ENCODE measurements around the gene PTPA. TPM values are rescaled to one million over a fixed set of nuclear protein-coding genes. Genes with fewer than 3 reads are reported as not detected.

PTPA gene
- total and polyA plus RNA-seq, 9 of the 15 experiments (the other 6 are each of a cell fraction or from before 2014, with no cell fraction given), result 1.7 to 121 (median 72.6) TPM

GRCh38 chr9:129174102-129174723 lies 63.0 kb downstream of the PTPA start (continued):
- TF ChIP-seq TCFL5 (CRISPR knock-in tag; conservative IDR thresholded peaks at IDR 0.05), result no peak
- no peak for TF ChIP-seq PTRF (tag; IDR thresholded peaks at IDR 0.05)
- no peak for TF ChIP-seq ZBTB17 (CRISPR knock-in tag; IDR thresholded peaks at IDR 0.05)
- no peak for TF ChIP-seq SP2 (IDR thresholded peaks at IDR 0.05; ENCODE audit: extremely low read depth, low read depth, low read length, poor library complexity, severe bottlenecking)
- TF ChIP-seq CHD1 (IDR thresholded peaks at IDR 0.05; ENCODE audit: low read length), result peak; percentile 51
- peak; percentile 46 for TF ChIP-seq SAP30 (IDR thresholded peaks at IDR 0.05; ENCODE audit: borderline replicate concordance, insufficient read depth, low read depth, low read length, poor library complexity, severe bottlenecking)
- TF ChIP-seq ESRRB (CRISPR knock-in tag; IDR thresholded peaks at IDR 0.05; ENCODE audit: borderline replicate concordance), result no peak
- no peak for TF ChIP-seq HDAC2 (IDR thresholded peaks at IDR 0.05)
- TF ChIP-seq NFYB (IDR thresholded peaks at IDR 0.05; ENCODE audit: extremely low read depth, insufficient read length), result no peak
- peak; percentile 55; the same call in 1 of the 2 replicates for TF ChIP-seq CEBPG (CRISPR knock-in tag; IDR thresholded peaks at IDR 0.05)
- no peak for TF ChIP-seq CEBPG (tag; conservative IDR thresholded peaks at IDR 0.05 in 1 of 2, IDR thresholded peaks at IDR 0.05 in 1 of 2)
- peak; percentile 31; the same call in 1 of the 2 replicates for TF ChIP-seq ETS1 (conservative IDR thresholded peaks at IDR 0.05; ENCODE audit: control insufficient read depth, low read depth, low read length)
- peak; percentile 84; the same call in 1 of the 2 replicates for TF ChIP-seq GATAD2B (IDR thresholded peaks at IDR 0.05; ENCODE audit: borderline replicate concordance)
- TF ChIP-seq HOMEZ (CRISPR knock-in tag; IDR thresholded peaks at IDR 0.05), result no peak
- TF ChIP-seq MCM5 (IDR thresholded peaks at IDR 0.05; ENCODE audit: low read depth), result no peak
- peak in 1 of 2 experiments; percentile 57 for TF ChIP-seq E2F6 (IDR thresholded peaks at IDR 0.05; ENCODE audit: borderline replicate concordance in 1 of 2, extremely low read depth in 1 of 2, insufficient read depth in 1 of 2, insufficient read length in 1 of 2, low read depth in 1 of 2, low read length in 1 of 2, poor library complexity in 1 of 2, severe bottlenecking in 1 of 2)
- no peak for TF ChIP-seq SNAPC5 (CRISPR knock-in tag; IDR thresholded peaks at IDR 0.05)
- TF ChIP-seq TCF7 (IDR thresholded peaks at IDR 0.05; ENCODE audit: borderline replicate concordance), result no peak
- TF ChIP-seq MTA1 (IDR thresholded peaks at IDR 0.05; ENCODE audit: borderline replicate concordance), result peak; percentile 52; the same call in 1 of the 2 replicates
- no peak for TF ChIP-seq ZNF398 (CRISPR knock-in tag; IDR thresholded peaks at IDR 0.05)
- TF ChIP-seq ZBED1 (IDR thresholded peaks at IDR 0.05), result 0 out of 2 replicates have a peak, but pooled peaks have one; percentile 20
